Upper lobe of left lung (tissue), 4 donors: ENCODE results near the gene MLX.

Experiments
- POLR2AphosphoS5 ChIP-seq, 2 donors: sonication (generic); formaldehyde crosslinking; IDR thresholded peaks; one replicate each; pipeline ENCODE4 v1.5.1; 2017; ENCODE audit warnings: antibody characterized with exemption in 2 of 2
- TF ChIP-seq, protein P1 (sequence below), 6 experiments: fragments of 450-650 bp in 4 of 6; fragments of 200-600 bp in 2 of 6; sonication (generic) in 2 of 6; IDR thresholded peaks; one replicate each; pipeline ENCODE4 v1.5.1; 2016 to 2019; ENCODE audit warnings: antibody characterized with exemption in 6 of 6

DNA sequence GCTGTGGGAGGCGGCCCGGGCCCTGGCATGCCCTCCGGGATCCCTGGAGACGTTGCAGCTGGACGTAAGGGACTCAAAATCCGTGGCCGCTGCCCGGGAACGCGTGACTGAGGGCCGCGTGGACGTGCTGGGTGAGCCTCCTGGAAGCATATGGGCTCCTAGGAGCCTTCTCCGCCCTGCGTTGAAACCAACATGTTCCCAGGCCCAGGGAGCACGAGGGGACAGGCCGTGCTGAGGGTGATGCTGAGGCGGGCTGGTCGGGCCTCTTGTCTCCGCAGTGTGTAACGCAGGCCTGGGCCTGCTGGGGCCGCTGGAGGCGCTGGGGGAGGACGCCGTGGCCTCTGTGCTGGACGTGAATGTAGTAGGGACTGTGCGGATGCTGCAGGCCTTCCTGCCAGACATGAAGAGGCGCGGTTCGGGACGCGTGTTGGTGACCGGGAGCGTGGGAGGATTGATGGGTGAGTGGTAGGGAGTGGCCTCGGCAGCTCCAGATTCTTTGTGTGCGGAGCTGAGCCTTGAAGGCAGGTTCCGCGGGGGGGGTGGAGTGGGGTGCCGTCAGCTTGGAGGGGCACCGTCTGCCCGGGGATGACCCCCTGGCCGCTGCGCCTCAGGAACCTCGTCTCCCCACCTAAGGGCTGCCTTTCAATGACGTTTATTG is 13.6 kb upstream of the MLX start:
- TF ChIP-seq, protein P1, sequence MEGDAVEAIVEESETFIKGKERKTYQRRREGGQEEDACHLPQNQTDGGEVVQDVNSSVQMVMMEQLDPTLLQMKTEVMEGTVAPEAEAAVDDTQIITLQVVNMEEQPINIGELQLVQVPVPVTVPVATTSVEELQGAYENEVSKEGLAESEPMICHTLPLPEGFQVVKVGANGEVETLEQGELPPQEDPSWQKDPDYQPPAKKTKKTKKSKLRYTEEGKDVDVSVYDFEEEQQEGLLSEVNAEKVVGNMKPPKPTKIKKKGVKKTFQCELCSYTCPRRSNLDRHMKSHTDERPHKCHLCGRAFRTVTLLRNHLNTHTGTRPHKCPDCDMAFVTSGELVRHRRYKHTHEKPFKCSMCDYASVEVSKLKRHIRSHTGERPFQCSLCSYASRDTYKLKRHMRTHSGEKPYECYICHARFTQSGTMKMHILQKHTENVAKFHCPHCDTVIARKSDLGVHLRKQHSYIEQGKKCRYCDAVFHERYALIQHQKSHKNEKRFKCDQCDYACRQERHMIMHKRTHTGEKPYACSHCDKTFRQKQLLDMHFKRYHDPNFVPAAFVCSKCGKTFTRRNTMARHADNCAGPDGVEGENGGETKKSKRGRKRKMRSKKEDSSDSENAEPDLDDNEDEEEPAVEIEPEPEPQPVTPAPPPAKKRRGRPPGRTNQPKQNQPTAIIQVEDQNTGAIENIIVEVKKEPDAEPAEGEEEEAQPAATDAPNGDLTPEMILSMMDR (IDR thresholded peaks at IDR 0.05), result peak in 1 of 6 experiments; percentile 4
- no peak for TF ChIP-seq POLR2AphosphoS5 (IDR thresholded peaks at IDR 0.05)
